Measurements from ENCODE around the gene CDK5RAP2.

DNA sequence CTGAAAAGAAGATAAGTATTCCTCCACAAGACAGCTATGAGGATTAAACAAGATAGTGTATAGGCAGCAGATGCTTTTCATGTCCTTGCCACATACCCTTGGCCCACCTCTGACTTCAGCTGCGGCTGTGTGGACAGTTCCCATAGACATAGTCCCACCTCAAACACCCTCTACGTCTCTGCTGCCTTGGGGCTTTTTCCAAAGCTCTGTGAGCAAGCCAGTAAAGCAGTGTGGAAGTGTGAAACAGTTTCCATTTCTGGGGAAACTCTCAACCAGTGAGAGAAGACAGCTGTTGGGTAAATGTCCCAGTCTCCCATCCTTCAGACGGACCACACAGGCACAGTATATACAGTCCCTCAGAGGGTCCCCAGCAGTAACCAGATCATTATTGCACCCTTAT lies 125.5 kb downstream of the CDK5RAP2 start:
- TF ChIP-seq, protein P1, sequence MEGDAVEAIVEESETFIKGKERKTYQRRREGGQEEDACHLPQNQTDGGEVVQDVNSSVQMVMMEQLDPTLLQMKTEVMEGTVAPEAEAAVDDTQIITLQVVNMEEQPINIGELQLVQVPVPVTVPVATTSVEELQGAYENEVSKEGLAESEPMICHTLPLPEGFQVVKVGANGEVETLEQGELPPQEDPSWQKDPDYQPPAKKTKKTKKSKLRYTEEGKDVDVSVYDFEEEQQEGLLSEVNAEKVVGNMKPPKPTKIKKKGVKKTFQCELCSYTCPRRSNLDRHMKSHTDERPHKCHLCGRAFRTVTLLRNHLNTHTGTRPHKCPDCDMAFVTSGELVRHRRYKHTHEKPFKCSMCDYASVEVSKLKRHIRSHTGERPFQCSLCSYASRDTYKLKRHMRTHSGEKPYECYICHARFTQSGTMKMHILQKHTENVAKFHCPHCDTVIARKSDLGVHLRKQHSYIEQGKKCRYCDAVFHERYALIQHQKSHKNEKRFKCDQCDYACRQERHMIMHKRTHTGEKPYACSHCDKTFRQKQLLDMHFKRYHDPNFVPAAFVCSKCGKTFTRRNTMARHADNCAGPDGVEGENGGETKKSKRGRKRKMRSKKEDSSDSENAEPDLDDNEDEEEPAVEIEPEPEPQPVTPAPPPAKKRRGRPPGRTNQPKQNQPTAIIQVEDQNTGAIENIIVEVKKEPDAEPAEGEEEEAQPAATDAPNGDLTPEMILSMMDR (IDR thresholded peaks at IDR 0.05), result no peak
- no peak for TF ChIP-seq POLR2A (IDR thresholded peaks at IDR 0.05)

Measured in Peyer's patch (tissue), 4 donors.